ENCODE measurements around the gene NIPAL3.
"Not testable (repeated sequence)": the region's sequence is repeated elsewhere in the genome, so short reads cannot be mapped to it uniquely, and the experiment has no call there.

Gene NIPAL3

GRCh38 chr1:24463776-24464735 lies 48.5 kb downstream of the NIPAL3 start:
- no peak for DNase-seq

- DNase-seq: no peak
Observed at GRCh38 chr1:24465099-24465498, 49.5 kb downstream of the NIPAL3 start.

- no peak for DNase-seq
Observed at GRCh38 chr1:24465638-24466037, 50.0 kb downstream of the NIPAL3 start.

- DNase-seq: no peak
Observed at GRCh38 chr1:24468685-24469316, 53.2 kb downstream of the NIPAL3 start.

GRCh38 chr1:24470592-24470991 lies 55.0 kb downstream of the NIPAL3 start:
- no peak for DNase-seq

- DNase-seq: no peak
Observed at GRCh38 chr1:24472527-24473251, 57.1 kb downstream of the NIPAL3 start.

- no peak for DNase-seq
Observed at GRCh38 chr1:24474193-24474592, 58.6 kb downstream of the NIPAL3 start.

GRCh38 chr1:24475700-24476099 lies 60.1 kb downstream of the NIPAL3 start:
- DNase-seq: no peak

GRCh38 chr1:24476571-24476970 lies 61.0 kb downstream of the NIPAL3 start:
- DNase-seq: no peak

- DNase-seq: no peak
Observed at GRCh38 chr1:24477309-24477708, 61.7 kb downstream of the NIPAL3 start.

- DNase-seq: peak; percentile 47
Observed at GRCh38 chr1:24481101-24481500, 65.5 kb downstream of the NIPAL3 start.

- no peak for DNase-seq
Observed at GRCh38 chr1:24481843-24482610, 66.4 kb downstream of the NIPAL3 start.

GRCh38 chr1:24483441-24483840 lies 67.8 kb downstream of the NIPAL3 start:
- DNase-seq: no peak

GRCh38 chr1:24484199-24484598 lies 68.6 kb downstream of the NIPAL3 start:
- no peak for DNase-seq

GRCh38 chr1:24486331-24487065 lies 70.9 kb downstream of the NIPAL3 start:
- DNase-seq: no peak

GRCh38 chr1:24487455-24487854 lies 71.9 kb downstream of the NIPAL3 start:
- no peak for DNase-seq

- DNase-seq: peak; percentile 58
Observed at GRCh38 chr1:24488159-24488558, 72.6 kb downstream of the NIPAL3 start.

- DNase-seq: no peak
Observed at GRCh38 chr1:24489674-24490073, 74.1 kb downstream of the NIPAL3 start.

- DNase-seq: no peak
Observed at GRCh38 chr1:24490101-24490781, 74.6 kb downstream of the NIPAL3 start.

GRCh38 chr1:24491577-24492360 lies 76.2 kb downstream of the NIPAL3 start:
- DNase-seq: no peak

- not testable (repeated sequence) for DNase-seq
Observed at GRCh38 chr1:24492935-24493334, 77.3 kb downstream of the NIPAL3 start.

All from stimulated activated CD4-positive, alpha-beta T cell treated with anti-CD3 and anti-CD28 coated beads, Interleukin-12 subunit alpha, Interleukin-12 subunit beta, amount 100 ng/mL, for 4 hours (primary cell).